Mesendoderm (in vitro differentiated cells): ENCODE data around the gene DNAH5.
"Not testable (repeated sequence)": the region's sequence is repeated elsewhere in the genome, so short reads cannot be mapped to it uniquely, and the experiment has no call there.

Source experiments
- DNase-seq: peaks from one replicate; pipeline ENCODE4 v3.0.0; 2013
- H2AK5ac ChIP-seq: 2 replicates; pipeline ENCODE4 v1.6.1; 2013; ENCODE audit warnings: low read length, inconsistent platforms
- H2BK120ac ChIP-seq: 2 replicates; pipeline ENCODE4 v1.6.1; 2013; ENCODE audit warnings: low read depth, mild to moderate bottlenecking, low read length, moderate library complexity, mixed read lengths
- H2BK15ac ChIP-seq: replicated peaks from 2 replicates; pipeline ENCODE4 v1.6.1; 2013; ENCODE audit warnings: low read depth, mild to moderate bottlenecking, moderate library complexity
- H2BK5ac ChIP-seq: 2 replicates; pipeline ENCODE4 v1.6.1; 2013; ENCODE audit warnings: low read length, inconsistent platforms
- H3K18ac ChIP-seq: 2 replicates; pipeline ENCODE4 v1.6.1; 2013; ENCODE audit warnings: mild to moderate bottlenecking, low read length, mixed read lengths
- H3K23ac ChIP-seq: one replicate; pipeline ENCODE4 v1.6.1; 2013; ENCODE audit warnings: low read length
- H3K27ac ChIP-seq: 2 replicates; pipeline ENCODE4 v1.5.1; 2013; ENCODE audit warnings: low read depth, mild to moderate bottlenecking, inconsistent platforms, low read length, moderate library complexity
- H3K27me3 ChIP-seq: 2 replicates; pipeline ENCODE4 v1.6.1; 2013; ENCODE audit warnings: low read length, control low read depth, mild to moderate bottlenecking, inconsistent platforms; ENCODE audit not compliant: insufficient read depth, poor library complexity
- H3K36me3 ChIP-seq: 2 replicates; pipeline ENCODE4 v1.6.1; 2013; ENCODE audit warnings: low read length, inconsistent platforms; ENCODE audit not compliant: control insufficient read depth, insufficient read depth
- H3K4ac ChIP-seq: one replicate; pipeline ENCODE4 v1.6.1; 2013; ENCODE audit warnings: low read depth, mild to moderate bottlenecking, low read length, moderate library complexity
- H3K4me1 ChIP-seq: 2 replicates; pipeline ENCODE4 v1.6.1; 2013; ENCODE audit warnings: low read depth, low read length, inconsistent platforms; ENCODE audit not compliant: control insufficient read depth
- H3K4me2 ChIP-seq: 2 replicates; pipeline ENCODE4 v1.6.1; 2013; ENCODE audit warnings: low read length
- H3K4me3 ChIP-seq: 2 replicates; pipeline ENCODE4 v1.5.1; 2013; ENCODE audit warnings: mild to moderate bottlenecking, low read length
- H3K56ac ChIP-seq: one replicate; pipeline ENCODE4 v1.6.1; 2013; ENCODE audit warnings: low read length
- H3K79me1 ChIP-seq: 2 replicates; pipeline ENCODE4 v1.6.1; 2013; ENCODE audit warnings: low read length, inconsistent platforms
- H3K79me2 ChIP-seq: 2 replicates; pipeline ENCODE4 v1.6.1; 2013; ENCODE audit warnings: mild to moderate bottlenecking, low read length; ENCODE audit not compliant: control insufficient read depth, insufficient read depth
- H3K9ac ChIP-seq: 2 replicates; pipeline ENCODE4 v1.6.1; 2013; ENCODE audit warnings: low read length, inconsistent platforms
- H4K5ac ChIP-seq: one replicate; pipeline ENCODE4 v1.6.1; 2013; ENCODE audit warnings: low read length
- H4K8ac ChIP-seq: one replicate; pipeline ENCODE4 v1.6.1; 2013; ENCODE audit warnings: low read depth, mild to moderate bottlenecking, control low read depth, low read length, moderate library complexity
- WGBS: extraction: QIAGEN DNeasy Blood & Tissue Kit; methylation state at CpG from one replicate; pipeline ENCODE4 v1.1.7; 2013; ENCODE audit warnings: low lambda C conversion rate, missing lambda C conversion rate; ENCODE audit not compliant: insufficient coverage; ENCODE audit errors: extremely low coverage; 5-methylcytosine and 5-hydroxymethylcytosine counted together

The DNAH5 gene

GRCh38 chr5:13821366-13821765 is 123.1 kb downstream of the DNAH5 start:
- H3K79me2 ChIP-seq: no peaks in the 10 kb centered on the region
- no peaks in the 10 kb centered on the region for H3K36me3 ChIP-seq
- no peak overlapping the region for H3K23ac ChIP-seq
- H4K8ac ChIP-seq: no peak overlapping the region
- H3K4me1 ChIP-seq: no peaks in the 10 kb centered on the region
- H3K4ac ChIP-seq: no peak overlapping the region
- no peak overlapping the region for H4K5ac ChIP-seq
- H2AK5ac ChIP-seq: no peak overlapping the region
- no peak overlapping the region for H3K18ac ChIP-seq
- H3K9ac ChIP-seq: no peak overlapping the region
- H3K27me3 ChIP-seq: no peaks in the 10 kb centered on the region
- no peak for DNase-seq
- no peak overlapping the region for H3K56ac ChIP-seq
- no peak overlapping the region for H3K27ac ChIP-seq
- H3K79me1 ChIP-seq: no peaks in the 10 kb centered on the region
- no peak overlapping the region for H2BK5ac ChIP-seq
- no peak overlapping the region for H3K4me2 ChIP-seq
- no peak overlapping the region for H2BK15ac ChIP-seq
- H2BK120ac ChIP-seq: no peak overlapping the region
- WGBS: no CpG with 5 or more reads among the region's 2 CpGs
- H3K4me3 ChIP-seq: no peak overlapping the region

- no peak overlapping the region for H3K4me2 ChIP-seq
- no peak for DNase-seq
- no CpG with 5 or more reads among the region's 2 CpGs for WGBS
- H3K23ac ChIP-seq: no peak overlapping the region
- H2BK15ac ChIP-seq: no peak overlapping the region
- no peaks in the 10 kb centered on the region for H3K79me2 ChIP-seq
- H3K4me1 ChIP-seq: no peaks in the 10 kb centered on the region
- H2BK120ac ChIP-seq: no peak overlapping the region
- H3K27me3 ChIP-seq: no peaks in the 10 kb centered on the region
- H3K27ac ChIP-seq: no peak overlapping the region
- no peak overlapping the region for H4K8ac ChIP-seq
- H2AK5ac ChIP-seq: no peak overlapping the region
- no peak overlapping the region for H3K4ac ChIP-seq
- H3K9ac ChIP-seq: no peak overlapping the region
- no peaks in the 10 kb centered on the region for H3K79me1 ChIP-seq
- H3K56ac ChIP-seq: no peak overlapping the region
- H3K18ac ChIP-seq: no peak overlapping the region
- H3K4me3 ChIP-seq: no peak overlapping the region
- no peak overlapping the region for H4K5ac ChIP-seq
- H3K36me3 ChIP-seq: no peaks in the 10 kb centered on the region
- no peak overlapping the region for H2BK5ac ChIP-seq
These were observed 128.4 kb downstream of the DNAH5 start for GRCh38 chr5:13816126-13816525.

- Histone ChIP-seq H3K79me2 (no peaks in the 10 kb centered on the region), H2AK5ac (no peak overlapping the region), H3K56ac (no peak overlapping the region), H2BK120ac (no peak overlapping the region), H3K4ac (no peak overlapping the region), H3K9ac (no peak overlapping the region), H4K5ac (no peak overlapping the region), H3K4me2 (no peak overlapping the region), H3K79me1 (no peaks in the 10 kb centered on the region), H3K4me1 (no peaks in the 10 kb centered on the region), H3K27me3 (no peaks in the 10 kb centered on the region), H3K23ac (no peak overlapping the region), H3K27ac (no peak overlapping the region), H3K18ac (no peak overlapping the region), H3K4me3 (no peak overlapping the region), H3K36me3 (no peaks in the 10 kb centered on the region), H2BK5ac (no peak overlapping the region), H4K8ac (no peak overlapping the region), H2BK15ac (no peak overlapping the region)
- DNase-seq: no peak
- no CpG with 5 or more reads among the region's 1 CpG for WGBS
These were observed 130.2 kb downstream of the DNAH5 start for GRCh38 chr5:13814301-13814700.

- Histone ChIP-seq H3K23ac (no peak overlapping the region), H3K4ac (no peak overlapping the region)
- WGBS: 100% methylated on average over 2 of the region's 30 CpGs
These were observed 134.6 kb downstream of the DNAH5 start for GRCh38 chr5:13809921-13810320.

GRCh38 chr5:13804336-13804735 is 140.2 kb downstream of the DNAH5 start:
- Histone ChIP-seq H3K27me3 (no peaks in the 10 kb centered on the region), H3K4me3 (no peak overlapping the region), H3K79me2 (no peaks in the 10 kb centered on the region), H3K36me3 (no peaks in the 10 kb centered on the region), H2BK120ac (no peak overlapping the region), H3K4ac (no peak overlapping the region), H3K27ac (no peak overlapping the region), H3K18ac (no peak overlapping the region), H3K56ac (no peak overlapping the region), H3K79me1 (no peaks in the 10 kb centered on the region), H4K5ac (no peak overlapping the region), H3K4me1 (no peaks in the 10 kb centered on the region), H3K23ac (no peak overlapping the region), H2BK15ac (no peak overlapping the region), H4K8ac (no peak overlapping the region), H2BK5ac (no peak overlapping the region), H2AK5ac (no peak overlapping the region), H3K4me2 (no peak overlapping the region), H3K9ac (no peak overlapping the region)
- WGBS: no CpG with 5 or more reads among the region's 5 CpGs
- DNase-seq: no peak

More at GRCh38 chr5:13809921-13810320, 134.6 kb downstream of the DNAH5 start:
- Histone ChIP-seq H4K8ac (no peak overlapping the region), H3K27ac (no peak overlapping the region), H3K36me3 (no peaks in the 10 kb centered on the region), H2AK5ac (no peak overlapping the region), H3K79me1 (no peaks in the 10 kb centered on the region), H4K5ac (no peak overlapping the region), H2BK15ac (no peak overlapping the region), H3K4me2 (no peak overlapping the region), H3K27me3 (no peaks in the 10 kb centered on the region), H3K4me3 (no peak overlapping the region), H3K4me1 (no peaks in the 10 kb centered on the region), H3K9ac (no peak overlapping the region), H2BK5ac (no peak overlapping the region), H3K79me2 (no peaks in the 10 kb centered on the region), H2BK120ac (no peak overlapping the region), H3K56ac (no peak overlapping the region), H3K18ac (no peak overlapping the region)
- no peak for DNase-seq

- WGBS: no CpG with 5 or more reads among the region's 2 CpGs
- not testable (repeated sequence) for H3K27ac ChIP-seq, DNase-seq, H3K79me2 ChIP-seq, H2AK5ac ChIP-seq, H3K56ac ChIP-seq, H3K9ac ChIP-seq, H2BK15ac ChIP-seq, H3K4ac ChIP-seq, H3K27me3 ChIP-seq, H3K4me2 ChIP-seq, H3K4me3 ChIP-seq, H3K18ac ChIP-seq, H3K23ac ChIP-seq, H4K8ac ChIP-seq, H3K36me3 ChIP-seq, H3K4me1 ChIP-seq, H2BK120ac ChIP-seq, H4K5ac ChIP-seq, H2BK5ac ChIP-seq, H3K79me1 ChIP-seq
These were observed 145.9 kb downstream of the DNAH5 start for GRCh38 chr5:13798569-13798968.
